Measurements from ENCODE around the gene PRICKLE3. TPM values are rescaled to one million over a fixed set of nuclear protein-coding genes. Genes with fewer than 3 reads are reported as not detected.
A peak's percentile ranks its signal among the peaks of the same experiment; 100 is the strongest.
"Not testable (repeated sequence)": the region's sequence is repeated elsewhere in the genome, so short reads cannot be mapped to it uniquely, and the experiment has no call there.

The PRICKLE3 gene
- polyA plus RNA-seq, 3 donors: 4.2 to 5.7 (median 4.7) TPM

DNA sequence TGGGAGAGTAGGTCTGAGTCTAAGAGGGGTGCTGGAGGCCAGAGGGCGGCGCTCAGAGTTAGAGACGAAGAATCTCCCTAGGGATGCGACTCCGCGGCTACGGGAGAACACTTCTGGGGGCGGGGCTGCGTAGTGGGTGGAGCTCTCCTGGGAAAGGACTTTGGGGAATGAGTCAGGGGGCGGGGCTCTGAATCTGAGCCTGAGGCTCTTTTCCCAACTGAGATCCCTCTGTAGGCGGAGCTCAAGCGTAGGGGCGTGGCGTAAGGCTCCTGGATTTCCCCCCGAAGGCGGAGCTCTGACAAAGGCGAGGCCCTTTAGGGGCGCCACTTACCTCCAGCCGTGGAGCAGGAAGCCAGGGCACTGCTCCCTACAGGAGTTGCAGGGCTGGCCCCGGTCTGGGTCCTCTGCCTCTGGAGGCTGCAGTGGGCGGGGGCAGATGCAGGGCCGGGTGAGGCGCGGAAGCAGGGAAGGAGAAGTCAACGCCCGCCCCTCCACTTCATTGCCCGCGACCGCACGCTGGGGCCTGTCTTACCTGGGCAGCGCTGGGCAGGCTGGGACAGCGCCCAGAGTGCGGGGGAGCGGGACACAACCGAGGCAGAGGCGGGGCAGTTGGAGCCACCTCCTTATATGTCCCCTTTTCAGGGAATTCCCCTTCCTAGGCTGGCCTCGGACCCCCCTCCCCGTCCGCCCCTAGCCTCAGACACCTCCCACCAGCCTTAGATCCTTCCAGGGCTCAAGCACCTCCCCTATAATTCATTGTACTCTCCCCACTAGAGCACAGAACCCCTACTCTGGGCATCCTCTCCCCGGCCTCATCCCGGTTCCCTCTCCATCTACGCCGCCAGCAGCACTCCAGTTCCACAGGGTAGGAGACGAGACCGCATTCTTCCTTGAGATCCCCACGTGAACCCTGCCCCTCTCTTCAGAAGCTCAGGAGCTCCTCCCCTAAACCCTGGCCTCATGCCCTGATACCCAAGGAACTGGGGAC is 1.6 kb downstream of the PRICKLE3 start:
- DNase-seq: peak; percentile 85

GRCh38 chrX:49183701-49184281 is 2.4 kb downstream of the PRICKLE3 start:
- DNase-seq: no peak

- DNase-seq: no peak
Measured at GRCh38 chrX:49179358-49179757, 6.8 kb downstream of the PRICKLE3 start.

- DNase-seq: no peak
Measured at GRCh38 chrX:49178537-49178936, 7.6 kb downstream of the PRICKLE3 start.

GRCh38 chrX:49177873-49178480 is 8.2 kb downstream of the PRICKLE3 start:
- DNase-seq: no peak

GRCh38 chrX:49177338-49177833 is 8.8 kb downstream of the PRICKLE3 start:
- no peak for DNase-seq

DNA sequence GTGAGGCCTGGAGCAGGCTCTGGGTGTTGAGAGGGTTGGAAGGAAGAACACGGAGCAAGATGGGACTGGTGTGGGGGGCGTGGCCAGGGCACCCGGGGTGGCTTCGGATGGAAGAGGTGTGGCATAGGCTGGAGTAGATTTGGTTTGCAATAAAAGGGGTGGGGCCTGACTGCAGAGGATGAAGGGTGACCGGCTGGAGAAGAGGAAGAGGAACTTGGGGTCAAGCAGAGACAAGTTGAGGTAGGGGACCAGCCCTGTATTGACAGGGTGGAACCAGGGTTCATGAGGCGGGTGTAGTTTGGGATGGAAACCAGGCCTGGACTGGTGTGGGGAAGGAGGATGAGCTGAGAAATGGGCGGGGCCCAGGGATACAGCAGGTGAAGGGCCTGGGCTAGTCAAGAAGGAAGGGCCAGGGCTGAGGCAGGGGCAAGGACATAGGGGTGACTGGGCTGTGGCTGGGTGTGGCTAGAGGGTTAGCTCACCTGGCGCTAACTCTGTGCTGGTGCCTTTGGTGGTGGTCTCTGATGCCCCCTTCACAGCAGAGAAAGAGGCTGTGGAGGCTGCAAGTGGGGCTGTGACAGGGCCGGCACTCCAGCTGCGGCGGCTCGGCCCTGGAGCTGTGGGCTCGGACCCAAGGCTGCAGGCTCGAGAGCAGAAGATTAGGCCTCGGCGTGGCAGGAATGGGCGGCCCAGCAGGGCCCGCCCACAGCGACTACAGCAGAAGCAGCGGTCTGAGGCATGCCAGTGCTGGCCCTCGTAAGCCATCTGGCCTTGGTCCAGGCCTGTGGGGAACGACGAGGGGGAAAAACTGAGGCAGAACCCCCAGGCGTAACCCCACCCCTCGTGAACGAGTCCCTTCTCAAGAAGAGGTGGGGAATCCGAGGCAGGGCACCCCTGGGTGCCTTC is 9.5 kb downstream of the PRICKLE3 start:
- DNase-seq: no peak

- no peak for DNase-seq
Measured at GRCh38 chrX:49175435-49176274, 10.5 kb downstream of the PRICKLE3 start.

- no peak for DNase-seq
Measured at GRCh38 chrX:49174723-49175122, 11.4 kb downstream of the PRICKLE3 start.

- not testable (repeated sequence) for DNase-seq
Measured at GRCh38 chrX:49173544-49173943, 12.6 kb downstream of the PRICKLE3 start.

DNA sequence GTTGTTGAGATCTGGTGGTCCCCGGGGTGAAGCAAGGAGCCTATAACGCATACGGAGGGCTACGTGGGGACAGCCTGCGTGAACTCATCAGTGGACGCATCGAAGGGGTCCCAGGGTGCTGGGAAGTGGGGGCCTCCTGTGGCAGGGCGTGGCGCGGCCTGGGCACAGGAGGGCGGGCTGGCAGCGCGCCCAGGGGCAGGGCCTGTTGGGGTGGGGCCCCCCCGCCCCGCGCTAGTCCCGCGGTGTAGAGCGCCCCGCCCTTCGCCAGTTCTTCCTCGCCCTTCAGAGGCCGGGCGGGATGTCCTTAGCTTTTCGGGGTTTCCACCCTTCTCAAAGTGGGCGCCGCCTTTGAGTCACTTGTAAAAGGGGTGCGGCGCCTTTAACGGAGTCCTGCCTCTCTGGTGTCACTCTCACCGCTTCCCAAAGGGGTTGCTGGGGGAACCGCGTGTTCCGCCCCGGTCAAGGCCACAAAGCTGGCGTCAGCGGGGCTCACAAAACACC is 13.8 kb downstream of the PRICKLE3 start:
- no peak for DNase-seq

DNA sequence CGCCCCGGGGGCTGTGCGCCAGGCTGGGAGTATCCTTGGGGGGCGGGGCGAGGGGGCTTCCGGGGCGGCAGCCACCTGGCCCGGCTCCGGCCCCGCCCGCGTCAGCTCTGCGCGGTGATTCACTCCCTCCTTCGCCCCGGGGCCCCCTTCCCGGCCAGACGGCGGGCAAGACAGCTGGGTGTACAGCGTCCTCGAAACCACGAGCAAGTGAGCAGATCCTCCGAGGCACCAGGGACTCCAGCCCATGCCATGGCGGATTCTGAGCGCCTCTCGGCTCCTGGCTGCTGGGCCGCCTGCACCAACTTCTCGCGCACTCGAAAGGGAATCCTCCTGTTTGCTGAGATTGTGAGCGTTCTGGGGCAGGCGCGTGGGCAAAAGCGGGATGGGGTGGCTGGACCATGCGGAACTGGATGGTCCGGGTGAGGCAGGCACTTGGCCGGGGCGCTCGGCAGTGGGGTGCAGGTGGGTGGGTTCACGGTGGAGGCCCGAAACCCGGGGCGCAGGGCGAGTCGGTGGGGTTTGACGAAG is 14.4 kb downstream of the PRICKLE3 start, which contains the start of gene PLP2:
PLP2 (plus strand) TSS at position 147 of the 528 bp plus-strand sequence; CDS start at position 250, 103 bp downstream.
- DNase-seq: no peak

GRCh38 chrX:49167740-49168108 is 18.4 kb downstream of the PRICKLE3 start:
- no peak for DNase-seq

DNA sequence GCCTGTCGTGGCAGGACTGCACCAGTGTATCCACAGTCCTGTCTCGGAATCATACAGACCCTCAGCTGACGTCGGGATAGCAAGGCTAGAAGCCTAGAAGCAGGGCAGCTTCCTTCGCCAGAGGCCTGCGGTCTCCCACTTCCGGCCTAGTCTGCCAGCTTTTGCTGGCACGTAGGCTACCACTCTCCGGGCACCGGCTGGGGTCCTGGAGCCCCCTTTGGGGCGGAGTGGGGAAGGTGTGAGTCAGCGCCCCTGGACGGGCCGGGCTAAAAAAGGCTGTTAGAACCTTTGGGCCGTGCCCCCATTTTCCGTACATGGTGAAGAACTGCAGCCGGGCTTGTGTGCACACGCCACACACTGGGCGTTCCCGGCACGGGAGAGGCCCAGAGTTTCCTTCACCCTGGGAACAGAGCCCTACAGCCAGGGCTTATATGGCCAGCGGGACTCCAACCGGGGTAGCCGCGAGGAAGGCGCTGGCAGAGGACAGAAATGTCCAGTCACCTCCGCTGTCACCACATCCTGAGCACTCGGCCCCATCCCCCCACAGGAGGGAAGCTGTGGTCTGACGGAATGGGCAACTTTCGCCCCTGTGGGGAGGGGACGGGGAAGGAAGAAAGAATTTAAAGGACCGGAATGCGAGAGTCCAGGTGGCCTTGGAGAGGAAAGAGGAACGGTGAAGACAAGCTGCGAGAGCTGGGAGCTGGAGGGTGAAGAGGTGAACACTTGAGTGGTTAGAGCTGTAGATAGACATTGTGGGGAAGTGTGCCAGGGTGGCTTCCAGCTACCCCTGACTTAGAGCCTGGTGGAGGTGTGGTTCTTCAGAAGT is 19.0 kb downstream of the PRICKLE3 start:
- DNase-seq: no peak

- DNase-seq: peak; percentile 83
Measured at GRCh38 chrX:49165901-49166881, 20.0 kb downstream of the PRICKLE3 start.

GRCh38 chrX:49164589-49165360 is 21.4 kb downstream of the PRICKLE3 start:
- DNase-seq: no peak

Measured in renal pelvis (tissue), 4 donors.